ELF-1 (cell line): ENCODE results near the gene RAB8A.

Experiments used
- DNase-seq: peaks from one replicate; pipeline ENCODE4 v3.0.0-alpha.2; 2016; ENCODE audit warnings: low read depth, low spot score

RAB8A gene

DNA sequence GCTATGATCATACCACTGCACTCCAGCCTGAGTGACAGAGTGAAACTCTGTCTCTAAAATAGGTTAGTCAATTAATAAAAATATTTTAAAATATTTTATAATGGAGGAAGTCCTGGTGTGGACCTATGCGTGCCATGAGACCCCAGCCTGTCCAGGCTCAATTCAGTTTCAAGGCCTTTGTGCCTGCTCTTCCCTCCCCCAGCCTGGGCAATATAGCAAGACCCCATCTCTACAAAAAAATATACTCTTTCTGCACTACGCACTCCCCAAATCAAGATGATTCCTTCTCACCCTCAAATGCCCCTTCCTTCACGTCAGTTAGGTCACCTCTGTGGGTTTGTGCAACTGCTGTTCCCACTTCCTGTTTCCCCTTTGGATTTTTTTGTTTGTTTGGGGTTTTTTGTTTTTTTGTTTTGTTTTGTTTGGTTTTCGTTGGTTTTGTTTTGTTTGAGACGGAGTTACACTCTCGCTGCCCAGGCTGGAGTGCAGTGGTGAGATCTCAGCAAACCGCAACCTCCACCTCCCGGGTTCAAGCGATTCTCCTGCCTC, 30.4 kb downstream of the RAB8A start:
- no peak for DNase-seq

- peak; percentile 80 for DNase-seq
Observed at GRCh38 chr19:16143399-16144215, 31.9 kb downstream of the RAB8A start, which contains the start of gene HSH2D. TSS of gene HSH2D (plus strand) at chr19:16143685. CDS start at chr19:16148751, 5,066 bp downstream.

- DNase-seq: no peak
Observed at GRCh38 chr19:16144216-16144581, 32.5 kb downstream of the RAB8A start.

GRCh38 chr19:16146112-16146511, 34.4 kb downstream of the RAB8A start:
- DNase-seq: no peak

DNA sequence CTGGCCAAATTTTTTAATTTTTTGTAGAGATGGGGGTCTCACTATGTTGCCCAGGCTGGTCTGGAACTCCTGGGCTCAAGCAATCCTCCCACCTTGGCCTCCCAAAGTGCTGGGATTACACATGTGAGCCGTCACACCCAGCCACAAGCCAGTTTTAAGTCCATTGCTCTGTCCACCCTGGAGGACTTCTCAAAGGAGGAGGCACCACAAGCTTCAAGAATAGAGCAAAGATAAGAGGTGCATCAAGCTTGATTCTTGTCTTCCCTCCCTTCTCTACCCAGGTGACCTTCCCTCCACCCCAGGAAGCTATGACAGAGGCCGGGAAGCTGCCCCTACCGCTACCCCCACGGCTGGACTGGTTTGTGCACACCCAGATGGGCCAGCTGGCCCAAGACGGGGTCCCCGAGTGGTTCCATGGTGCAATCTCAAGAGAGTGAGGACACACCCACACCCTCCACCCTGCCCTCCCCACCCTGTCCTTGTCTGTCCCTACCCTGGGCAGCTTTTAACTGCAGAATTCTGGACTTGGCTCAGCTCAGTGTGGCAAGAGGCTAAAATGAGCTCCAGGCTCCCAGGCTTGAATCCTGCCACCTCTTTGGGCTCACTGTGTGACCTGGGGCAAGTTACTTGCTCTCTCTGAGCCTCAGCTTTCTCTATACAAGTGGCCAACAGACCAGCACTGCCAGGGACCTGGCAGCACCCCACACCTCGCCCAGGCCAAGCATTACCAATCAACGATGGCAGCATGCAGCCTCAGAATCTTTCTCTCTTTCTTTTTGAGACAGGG, 36.9 kb downstream of the RAB8A start:
- no peak for DNase-seq

DNA sequence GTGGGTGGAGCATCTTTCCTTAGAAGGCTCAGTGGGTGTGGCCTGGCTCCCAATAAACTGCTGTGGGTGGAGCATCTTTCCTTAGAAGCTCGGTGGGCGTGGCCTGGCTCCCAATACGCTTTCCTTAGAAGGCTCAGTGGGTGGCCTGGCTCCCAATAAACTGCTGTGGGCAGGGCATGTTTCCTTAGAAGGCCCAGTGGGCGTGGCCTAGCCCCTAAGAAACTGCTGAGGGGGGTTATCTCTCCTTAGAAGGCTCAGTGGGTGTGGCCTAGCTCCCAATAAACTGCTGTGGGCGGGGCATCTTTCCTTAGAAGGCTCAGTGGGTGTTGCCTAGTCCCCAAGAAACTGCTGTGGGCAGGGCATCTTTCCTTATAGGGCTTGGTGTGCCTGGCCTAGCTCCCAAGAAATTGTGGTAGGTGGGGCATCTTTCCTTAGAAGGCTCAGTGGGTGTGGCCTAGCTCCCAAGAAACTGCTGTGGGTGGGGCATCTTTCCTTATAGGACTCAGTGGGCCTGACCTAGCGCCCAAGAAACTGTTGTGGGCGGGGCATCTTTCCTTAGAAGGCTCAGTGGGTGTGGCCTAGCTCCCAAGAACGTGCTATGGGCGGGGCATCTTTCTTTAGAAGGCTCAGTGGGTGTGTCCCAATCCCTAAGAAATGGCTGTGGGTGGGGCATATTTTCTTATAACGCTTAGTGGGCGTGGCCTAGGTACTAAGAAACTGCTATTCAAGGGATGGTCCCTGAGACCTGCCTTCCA, 42.1 kb downstream of the RAB8A start:
- DNase-seq: peak; percentile 47

DNA sequence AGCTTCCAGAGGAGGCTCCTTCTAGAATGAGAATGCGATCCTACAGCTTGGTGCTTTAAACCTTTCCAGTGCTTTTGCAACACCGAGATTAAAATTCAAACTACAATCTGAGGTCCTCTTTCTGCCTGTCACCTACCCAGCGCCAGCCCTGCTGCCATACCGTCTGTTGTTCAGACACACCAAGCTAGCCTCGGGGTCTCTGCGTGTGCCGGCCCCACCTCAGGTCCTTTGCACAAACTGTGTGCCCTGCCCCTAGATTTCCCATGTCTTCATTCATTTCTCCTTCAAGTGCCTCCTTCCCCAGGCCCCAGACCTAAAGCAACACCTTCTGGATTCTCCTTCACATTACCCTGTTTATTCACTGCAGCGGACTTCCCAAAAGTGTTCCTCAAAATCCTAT, 42.9 kb downstream of the RAB8A start:
- no peak for DNase-seq

DNA sequence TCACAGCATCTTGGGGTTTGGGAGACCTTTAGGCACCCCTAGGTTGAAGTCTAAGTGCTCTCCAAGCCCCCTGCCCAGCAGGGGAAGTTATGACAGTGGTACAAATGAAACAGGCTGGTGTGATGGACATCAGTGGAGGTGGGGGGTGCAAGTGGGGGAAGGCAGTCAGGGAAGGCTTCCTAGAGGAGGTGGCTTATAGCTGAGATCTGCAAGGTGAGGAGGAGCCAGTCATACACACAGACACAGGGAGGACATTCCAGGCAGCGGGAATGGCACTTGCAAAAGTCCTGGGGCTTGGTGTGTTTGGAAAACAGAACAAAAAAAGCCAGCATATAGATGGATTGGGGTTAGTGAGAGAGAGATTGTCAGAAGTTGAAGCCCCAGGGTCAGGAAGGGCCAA, 43.4 kb downstream of the RAB8A start:
- DNase-seq: no peak

GRCh38 chr19:16156904-16157303, 45.2 kb downstream of the RAB8A start:
- DNase-seq: no peak

- DNase-seq: no peak
Observed at GRCh38 chr19:16157601-16158000, 45.9 kb downstream of the RAB8A start.

GRCh38 chr19:16159655-16160054, 48.0 kb downstream of the RAB8A start:
- DNase-seq: no peak

DNA sequence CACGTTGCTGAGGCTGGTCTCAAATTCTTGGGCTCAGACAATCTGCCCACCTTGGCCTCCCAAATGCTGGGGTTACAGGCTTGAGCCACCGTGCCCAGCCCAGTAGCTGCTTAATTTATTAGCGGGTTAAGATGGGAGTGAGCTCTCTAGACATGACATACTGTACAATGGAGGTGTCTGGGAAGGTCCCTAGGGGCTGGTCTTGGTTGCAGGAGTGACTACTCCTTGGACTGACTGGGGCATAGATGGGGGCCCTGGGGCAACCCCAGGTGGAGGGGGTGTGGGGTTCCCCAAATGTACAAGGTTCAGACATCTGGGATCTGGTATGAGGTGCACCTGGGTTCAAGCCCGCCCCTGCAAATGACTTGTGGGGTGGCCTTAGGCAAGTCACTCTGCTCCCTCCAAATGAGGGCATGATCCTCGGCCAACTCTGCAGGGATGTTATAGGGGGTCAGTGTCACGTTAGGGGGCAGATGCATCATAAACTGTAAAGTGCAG, 48.8 kb downstream of the RAB8A start:
- DNase-seq: no peak

GRCh38 chr19:16160943-16161560, 49.4 kb downstream of the RAB8A start:
- DNase-seq: no peak

GRCh38 chr19:16161840-16162239, 50.2 kb downstream of the RAB8A start:
- DNase-seq: no peak

- no peak for DNase-seq
Observed at GRCh38 chr19:16164222-16164890, 52.7 kb downstream of the RAB8A start.

- DNase-seq: no peak
Observed at GRCh38 chr19:16166417-16166816, 54.7 kb downstream of the RAB8A start.

GRCh38 chr19:16167055-16167454, 55.4 kb downstream of the RAB8A start:
- no peak for DNase-seq

DNA sequence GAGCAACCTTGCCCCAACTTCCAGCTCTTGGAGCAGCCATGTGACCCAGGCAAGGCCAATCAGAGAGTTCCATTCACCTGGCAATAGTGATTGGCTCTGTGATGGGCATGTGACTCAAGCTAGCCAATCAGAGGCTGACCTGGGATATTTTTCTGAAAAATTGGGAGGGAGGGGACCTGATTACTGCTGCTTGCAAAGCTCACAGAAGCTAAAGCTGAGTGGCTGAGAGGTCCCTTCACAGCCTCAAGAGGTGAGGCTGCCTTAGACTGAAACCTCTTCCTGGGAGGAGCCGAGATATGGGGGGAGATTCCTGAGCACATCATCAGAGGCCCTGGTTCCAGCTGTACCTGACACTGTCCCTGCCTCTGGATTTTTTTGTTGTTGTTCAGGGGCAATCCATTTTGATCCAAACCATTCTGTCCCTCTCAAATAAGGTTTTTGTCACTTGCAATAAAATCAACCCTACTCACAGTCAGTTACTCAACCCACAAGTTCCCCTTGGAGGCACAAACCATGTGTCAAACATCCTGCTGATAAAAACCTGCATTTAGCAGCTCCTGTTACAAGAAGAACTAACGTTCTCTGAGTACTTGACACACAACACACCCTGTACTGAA, 56.9 kb downstream of the RAB8A start:
- DNase-seq: no peak

DNA sequence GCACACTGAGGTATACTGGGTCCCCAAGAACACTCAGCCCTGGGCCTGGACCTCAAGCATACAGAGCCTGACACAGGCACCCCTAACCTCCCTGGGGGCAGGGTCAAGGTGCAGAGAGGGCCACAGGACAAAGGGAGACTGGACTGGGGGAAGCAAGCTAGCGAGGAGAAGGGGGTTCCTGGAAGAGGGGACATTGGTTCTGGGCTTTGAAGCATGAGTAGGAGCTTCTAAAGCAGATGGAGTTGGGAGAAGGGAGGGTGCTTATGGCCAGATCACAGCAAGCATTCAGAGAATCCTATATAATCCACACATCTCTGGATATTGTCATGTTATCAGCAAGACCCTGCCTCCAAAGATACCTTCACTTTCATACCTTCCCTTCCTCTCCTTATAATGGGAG, 58.4 kb downstream of the RAB8A start:
- DNase-seq: no peak

GRCh38 chr19:16175954-16176353, 64.3 kb downstream of the RAB8A start:
- DNase-seq: no peak
